HG02759 (cell line): ENCODE data around the gene ECSIT.
"Not testable (repeated sequence)": the region's sequence is repeated elsewhere in the genome, so short reads cannot be mapped to it uniquely, and the experiment has no call there.

ENCODE experiments used
- ATAC-seq: cut with Tn5 transposase; IDR thresholded peaks from one replicate; pipeline ENCODE4 v1.9.1; 2021; ENCODE audit warnings: mild to moderate bottlenecking, moderate library complexity; ENCODE audit not compliant: unreplicated experiment

Gene ECSIT

GRCh38 chr19:11479090-11479897 lies 49.6 kb downstream of the ECSIT start:
- no peak for ATAC-seq

GRCh38 chr19:11478167-11479089 lies 50.5 kb downstream of the ECSIT start:
- no peak for ATAC-seq

- no peak for ATAC-seq
These were observed 53.1 kb downstream of the ECSIT start for GRCh38 chr19:11475861-11476260.

- ATAC-seq = not testable (repeated sequence)
These were observed 53.6 kb downstream of the ECSIT start for GRCh38 chr19:11475343-11475742.

GRCh38 chr19:11473725-11474124 lies 55.2 kb downstream of the ECSIT start:
- no peak for ATAC-seq

- not testable (repeated sequence) for ATAC-seq
These were observed 60.6 kb downstream of the ECSIT start for GRCh38 chr19:11468266-11468845.

- ATAC-seq = no peak
These were observed 63.3 kb downstream of the ECSIT start for GRCh38 chr19:11465600-11465999.

GRCh38 chr19:11464333-11465265 lies 64.3 kb downstream of the ECSIT start:
- no peak for ATAC-seq

- ATAC-seq = no peak
These were observed 65.5 kb downstream of the ECSIT start for GRCh38 chr19:11463391-11463790.

- no peak for ATAC-seq
These were observed 67.5 kb downstream of the ECSIT start for GRCh38 chr19:11461453-11461852.

GRCh38 chr19:11460207-11460606 lies 68.7 kb downstream of the ECSIT start:
- no peak for ATAC-seq

- not testable (repeated sequence) for ATAC-seq
These were observed 70.0 kb downstream of the ECSIT start for GRCh38 chr19:11458912-11459311.

- no peak for ATAC-seq
These were observed 70.6 kb downstream of the ECSIT start for GRCh38 chr19:11458236-11458900.

- ATAC-seq = no peak
These were observed 71.1 kb downstream of the ECSIT start for GRCh38 chr19:11457831-11458230.

GRCh38 chr19:11457115-11457514 lies 71.8 kb downstream of the ECSIT start:
- ATAC-seq = no peak

GRCh38 chr19:11456659-11457058 lies 72.3 kb downstream of the ECSIT start:
- no peak for ATAC-seq
